Measurements from ENCODE around the gene FBXO47.

- TF ChIP-seq POLR2A (IDR thresholded peaks at IDR 0.05), result no peak
- TF ChIP-seq CTCF (IDR thresholded peaks at IDR 0.05 in 4 of 5, conservative IDR thresholded peaks at IDR 0.05 in 1 of 5), result no peak
These were observed 42.4 kb upstream of the FBXO47 start for GRCh38 chr17:39009581-39010001.
